Lung (tissue), 12 donors: ENCODE measurements around the gene HID1. TPM values are rescaled to one million over a fixed set of nuclear protein-coding genes. Genes with fewer than 3 reads are reported as not detected.

Experiments used
- ATAC-seq: fragments of 200-7000 bp; cut with Tn5 transposase; one replicate; pipeline ENCODE4 v1.9.1; 2020; ENCODE audit warnings: moderate number of reproducible peaks; ENCODE audit not compliant: insufficient read depth, low FRiP score
- DNase-seq, 3 donors: peaks; one replicate each; pipeline ENCODE4 v3.0.0-alpha.2; 2013 to 2017
- H3K27ac ChIP-seq, 2 donors: one replicate each; pipeline ENCODE4 v1.5.1; 2013; ENCODE audit warnings: mild to moderate bottlenecking in 2 of 2, moderate library complexity in 2 of 2, control low read depth in 1 of 2, inconsistent platforms in 1 of 2, low read depth in 1 of 2, low read length in 1 of 2
- H3K27me3 ChIP-seq, 3 donors: one replicate each; pipeline ENCODE4 v1.5.1; 2013; ENCODE audit warnings: low read length in 2 of 3; ENCODE audit not compliant: control insufficient read depth in 3 of 3, insufficient read depth in 3 of 3
- H3K36me3 ChIP-seq, 4 donors: one replicate each; pipeline ENCODE4 v1.5.1; 2013; ENCODE audit warnings: low read length in 4 of 4, mild to moderate bottlenecking in 1 of 4, moderate library complexity in 1 of 4; ENCODE audit not compliant: control insufficient read depth in 4 of 4, insufficient read depth in 4 of 4
- H3K4me1 ChIP-seq, 5 donors: one replicate each; pipeline ENCODE4 v1.5.1; 2013; ENCODE audit warnings: low read length in 5 of 5, mild to moderate bottlenecking in 2 of 5, moderate library complexity in 1 of 5; ENCODE audit not compliant: control insufficient read depth in 5 of 5, insufficient read depth in 5 of 5
- H3K4me3 ChIP-seq: one replicate; pipeline ENCODE4 v1.5.1; 2013; ENCODE audit warnings: mild to moderate bottlenecking, control low read depth, moderate library complexity
- H3K9ac ChIP-seq, 2 donors: one replicate each; pipeline ENCODE4 v1.5.1; 2013; ENCODE audit warnings: low read length in 2 of 2, control low read depth in 1 of 2; ENCODE audit not compliant: insufficient read depth in 1 of 2
- H3K9me3 ChIP-seq, 4 donors: one replicate each; pipeline ENCODE4 v1.5.1; 2013; ENCODE audit warnings: low read length in 3 of 4, mild to moderate bottlenecking in 1 of 4, moderate library complexity in 1 of 4; ENCODE audit not compliant: control insufficient read depth in 4 of 4, insufficient read depth in 3 of 4
- WGBS, 2 donors: extraction: QIAGEN DNeasy Blood & Tissue Kit; methylation state at CpG; one replicate each; pipeline ENCODE4 v1.1.7; 2013; 5-methylcytosine and 5-hydroxymethylcytosine counted together
- polyA plus RNA-seq, 2 donors: library from polyadenylated mRNA; stranded (reverse); fragments of 200-250 nt; gene quantifications; one replicate each; pipeline ENCODE4 v1.2.1, GENCODE V29; 2013
- total RNA-seq, 2 donors: library from RNA; depleted of rRNA in 1 of 2; stranded (reverse); fragments of >200 nt in 1 of 2; gene quantifications; one replicate each; pipeline ENCODE4 v1.2.1, GENCODE V29; 2014 to 2021
- TF ChIP-seq, protein P1 (sequence below): IDR thresholded peaks from 2 replicates; pipeline ENCODE4 v1.5.1; 2012; ENCODE audit warnings: mild to moderate bottlenecking; ENCODE audit errors: control extremely low read depth, extremely low read depth
- donor health status: control.
- donor health status: control.
- donor health status: Bipolar disorder and iron deficiency.
- donor health status: healthy.
- donor health status: DM: yes; HTN: yes; CAD: no.

The HID1 gene
- total and polyA plus RNA-seq, 4 donors = 15.2 to 42.1 (median 29.2) TPM

GRCh38 chr17:74950207-74950606 lies 22.4 kb downstream of the HID1 start:
- Histone ChIP-seq H3K27ac (no peak overlapping the region), H3K4me3 (no peak overlapping the region), H3K9ac (no peak overlapping the region), H3K36me3 (peaks cover 0 to 11% (median 0%) of the 10 kb centered on the region in 4 donors), H3K4me1 (no peaks in the 10 kb centered on the region), H3K27me3 (no peaks in the 10 kb centered on the region), H3K9me3 (no peaks in the 10 kb centered on the region)
- whole genome bisulfite sequencing, 2 donors = 63 to 73% methylated on average over 8 of the region's 8 CpGs
- TF ChIP-seq, protein P1, sequence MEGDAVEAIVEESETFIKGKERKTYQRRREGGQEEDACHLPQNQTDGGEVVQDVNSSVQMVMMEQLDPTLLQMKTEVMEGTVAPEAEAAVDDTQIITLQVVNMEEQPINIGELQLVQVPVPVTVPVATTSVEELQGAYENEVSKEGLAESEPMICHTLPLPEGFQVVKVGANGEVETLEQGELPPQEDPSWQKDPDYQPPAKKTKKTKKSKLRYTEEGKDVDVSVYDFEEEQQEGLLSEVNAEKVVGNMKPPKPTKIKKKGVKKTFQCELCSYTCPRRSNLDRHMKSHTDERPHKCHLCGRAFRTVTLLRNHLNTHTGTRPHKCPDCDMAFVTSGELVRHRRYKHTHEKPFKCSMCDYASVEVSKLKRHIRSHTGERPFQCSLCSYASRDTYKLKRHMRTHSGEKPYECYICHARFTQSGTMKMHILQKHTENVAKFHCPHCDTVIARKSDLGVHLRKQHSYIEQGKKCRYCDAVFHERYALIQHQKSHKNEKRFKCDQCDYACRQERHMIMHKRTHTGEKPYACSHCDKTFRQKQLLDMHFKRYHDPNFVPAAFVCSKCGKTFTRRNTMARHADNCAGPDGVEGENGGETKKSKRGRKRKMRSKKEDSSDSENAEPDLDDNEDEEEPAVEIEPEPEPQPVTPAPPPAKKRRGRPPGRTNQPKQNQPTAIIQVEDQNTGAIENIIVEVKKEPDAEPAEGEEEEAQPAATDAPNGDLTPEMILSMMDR = no peak
- no peak for ATAC-seq
- DNase-seq = no peak

DNA sequence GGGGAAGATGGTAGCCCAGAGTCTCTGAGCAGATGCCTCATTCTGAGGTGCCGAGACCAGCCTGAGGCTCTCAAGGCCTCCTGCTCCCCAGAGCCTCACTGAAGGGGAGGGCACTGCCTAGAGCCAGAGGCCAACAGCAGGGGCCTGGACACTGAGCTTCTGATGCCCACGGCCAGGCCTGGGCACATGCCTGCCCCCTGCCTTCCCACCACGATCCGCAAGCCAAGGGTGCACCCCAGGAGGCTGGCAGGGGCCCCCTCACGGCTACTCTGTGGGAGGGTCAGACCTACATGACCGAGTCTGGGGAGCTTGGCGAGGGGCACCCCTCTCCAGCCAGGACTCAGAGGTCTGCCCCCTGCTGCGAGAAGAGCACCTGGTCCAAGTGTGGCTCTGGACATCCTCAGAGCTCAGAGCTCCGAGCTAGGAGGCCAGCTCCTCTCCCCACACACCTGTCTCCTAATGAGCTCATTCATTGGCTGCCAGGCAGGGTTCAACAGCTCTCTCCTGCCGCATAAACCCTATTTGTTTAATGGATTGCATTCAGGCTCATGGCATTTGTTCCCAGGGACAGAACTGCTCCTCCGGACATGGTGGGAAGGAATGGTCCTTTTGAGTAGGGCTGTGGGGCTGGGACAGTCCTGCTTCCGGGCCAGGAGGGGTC lies 23.0 kb downstream of the HID1 start:
- no peak for ATAC-seq
- Histone ChIP-seq H3K9ac (no peak overlapping the region), H3K4me1 (no peaks in the 10 kb centered on the region), H3K27ac (no peak overlapping the region), H3K36me3 (peaks cover 0 to 9% (median 0%) of the 10 kb centered on the region in 4 donors), H3K9me3 (no peaks in the 10 kb centered on the region), H3K27me3 (no peaks in the 10 kb centered on the region), H3K4me3 (no peak overlapping the region)
- TF ChIP-seq, protein P1 = no peak
- no peak for DNase-seq
- 54 to 56% methylated on average over 12 of the region's 12 CpGs for WGBS, 2 donors

- whole genome bisulfite sequencing, 2 donors = 89 to 93% methylated on average over 17 of the region's 17 CpGs
- H3K4me3 ChIP-seq = no peak overlapping the region
- TF ChIP-seq, protein P1 = no peak
- no peak for ATAC-seq
- no peaks in the 10 kb centered on the region for H3K4me1 ChIP-seq
- peaks cover 0 to 7% (median 0%) of the 10 kb centered on the region in 4 donors for H3K36me3 ChIP-seq
- no peak overlapping the region for H3K27ac ChIP-seq
- H3K27me3 ChIP-seq = peaks cover 0 to 5% (median 2%) of the 10 kb centered on the region in 3 donors
- H3K9ac ChIP-seq = no peak overlapping the region
- no peak for DNase-seq
- H3K9me3 ChIP-seq = no peaks in the 10 kb centered on the region
These were observed 25.4 kb downstream of the HID1 start for GRCh38 chr17:74947041-74947754.
